ENCODE measurements around the gene TIMM8B. TPM values are rescaled to one million over a fixed set of nuclear protein-coding genes. Genes with fewer than 3 reads are reported as not detected.

The TIMM8B gene
- total and polyA plus RNA-seq, 7 donors: 84.3 to 152 (median 93.3) TPM

GRCh38 chr11:112042161-112042960 lies 44.2 kb downstream of the TIMM8B start:
- intact Hi-C loops (cut with DNase I): no loop called here
- Histone ChIP-seq H3K36me3 (ENCODE audit: insufficient read depth in 1 of 2, low read depth in 1 of 2) (peaks cover 3 to 100% of the 10 kb centered on the region in 2 donors), H3K4me3 (no peak overlapping the region), H3K9me3 (no peaks in the 10 kb centered on the region), H3K4me1 (no peaks in the 10 kb centered on the region), H3K27me3 (ENCODE audit: insufficient read depth in 3 of 3, low read length in 2 of 3) (no peaks in the 10 kb centered on the region), H3K27ac (peak overlapping the region; percentile 34)
- TF ChIP-seq CTCF (IDR thresholded peaks at IDR 0.05): no peak
- DNase-seq (no peak), ATAC-seq (peak in 2 of 4 donors; percentile 25 to 32)
- WGBS, 3 donors: 67 to 80% (median 67%) methylated on average over 6 of the region's 6 CpGs

- Histone ChIP-seq H3K4me1 (peaks cover 7% of the 10 kb centered on the region), H3K4me3 (no peak overlapping the region), H3K9me3 (no peaks in the 10 kb centered on the region), H3K27me3 (ENCODE audit: insufficient read depth in 3 of 3, low read length in 2 of 3) (no peaks in the 10 kb centered on the region), H3K36me3 (ENCODE audit: insufficient read depth in 1 of 2, low read depth in 1 of 2) (peaks cover 7 to 97% of the 10 kb centered on the region in 2 donors), H3K27ac (no peak overlapping the region)
- no peak for TF ChIP-seq CTCF (IDR thresholded peaks at IDR 0.05)
- intact Hi-C loops (cut with DNase I): no loop called here
- ATAC-seq (no peak), DNase-seq (no peak)
Measured at GRCh38 chr11:112037527-112037926, 49.0 kb downstream of the TIMM8B start.

Other genes starting within 250 kb of the TIMM8B start
- 10 to 100 TPM; 12.8 to 20.3 (median 16.0) TPM for gene ALG9, start 215.2 kb downstream of the TIMM8B start, total RNA-seq
- 10 to 100 TPM in 2 of 3 donors, 1 to 10 TPM in 1; 9.6 to 21.9 (median 11.4) TPM for gene ALG9, start 215.2 kb downstream of the TIMM8B start, polyA plus RNA-seq
- under 1 TPM; 0.65 to 0.99 (median 0.85) TPM for gene FDXACB1, start 207.6 kb downstream of the TIMM8B start, total RNA-seq
- gene FDXACB1, start 207.6 kb downstream of the TIMM8B start, polyA plus RNA-seq: 1 to 10 TPM in 1 of 3 donors, under 1 TPM in 2; 0.45 to 1.1 (median 0.57) TPM
- 10 to 100 TPM in 2 of 4 donors, 1 to 10 TPM in 2; 6.6 to 17.7 (median 11.8) TPM for gene CFAP68, start 207.2 kb downstream of the TIMM8B start, total RNA-seq
- 1 to 10 TPM; 4.4 to 7.6 (median 4.8) TPM for gene CFAP68, start 207.2 kb downstream of the TIMM8B start, polyA plus RNA-seq
- over 10,000 TPM in 2 of 4 donors, 1,000 to 10,000 TPM in 2; 5,216 to 12,187 (median 10,501) TPM for gene CRYAB, start 175.0 kb downstream of the TIMM8B start, total RNA-seq
- gene CRYAB, start 175.0 kb downstream of the TIMM8B start, polyA plus RNA-seq: over 10,000 TPM in 1 of 3 donors, 1,000 to 10,000 TPM in 2; 4,737 to 11,496 (median 9,489) TPM
- 10 to 100 TPM; 20.2 to 40.4 (median 27.2) TPM for gene HSPB2, start 174.0 kb downstream of the TIMM8B start, total RNA-seq
- 10 to 100 TPM; 23.6 to 55.5 (median 25.0) TPM for gene HSPB2, start 174.0 kb downstream of the TIMM8B start, polyA plus RNA-seq
- 10 to 100 TPM in 1 of 4 donors, 1 to 10 TPM in 3; 6.2 to 12.3 (median 8.3) TPM for gene C11orf52, start 167.8 kb downstream of the TIMM8B start, total RNA-seq
- gene C11orf52, start 167.8 kb downstream of the TIMM8B start, polyA plus RNA-seq: 10 to 100 TPM in 1 of 3 donors, 1 to 10 TPM in 2; 1.0 to 24.5 (median 4.4) TPM
- 10 to 100 TPM in 2 of 4 donors, 1 to 10 TPM in 2; 4.5 to 12.9 (median 9.6) TPM for gene DIXDC1, start 149.4 kb downstream of the TIMM8B start, total RNA-seq
- gene DIXDC1, start 149.4 kb downstream of the TIMM8B start, polyA plus RNA-seq: 1 to 10 TPM; 1.4 to 4.9 (median 2.6) TPM
- 100 to 1,000 TPM in 1 of 4 donors, 10 to 100 TPM in 3; 61.2 to 167 (median 87.7) TPM for gene DLAT, start 61.3 kb downstream of the TIMM8B start, total RNA-seq
- gene DLAT, start 61.3 kb downstream of the TIMM8B start, polyA plus RNA-seq: 10 to 100 TPM; 49.8 to 96.8 (median 56.7) TPM
- gene PIH1D2, start 12.7 kb downstream of the TIMM8B start, total RNA-seq: 1 to 10 TPM in 2 of 4 donors, under 1 TPM in 2; 0.49 to 1.3 (median 0.97) TPM
- gene PIH1D2, start 12.7 kb downstream of the TIMM8B start, polyA plus RNA-seq: 1 to 10 TPM; 1.2 to 3.0 (median 1.8) TPM
- 10 to 100 TPM in 2 of 4 donors, 1 to 10 TPM in 2; 9.3 to 13.8 (median 10.8) TPM for gene NKAPD1, start 12.5 kb downstream of the TIMM8B start, total RNA-seq
- gene NKAPD1, start 12.5 kb downstream of the TIMM8B start, polyA plus RNA-seq: 10 to 100 TPM in 1 of 3 donors, 1 to 10 TPM in 2; 8.5 to 21.6 (median 9.0) TPM
- gene SDHD, start 117 bp upstream of the TIMM8B start, total RNA-seq: 100 to 1,000 TPM; 168 to 264 (median 192) TPM
- 100 to 1,000 TPM; 219 to 256 (median 234) TPM for gene SDHD, start 117 bp upstream of the TIMM8B start, polyA plus RNA-seq
- gene IL18, start 77.3 kb upstream of the TIMM8B start, total RNA-seq: 10 to 100 TPM in 2 of 4 donors, 1 to 10 TPM in 2; 3.0 to 66.4 (median 10.4) TPM
- 10 to 100 TPM in 1 of 3 donors, 1 to 10 TPM in 1, under 1 TPM in 1; 0.86 to 13.0 (median 1.2) TPM for gene IL18, start 77.3 kb upstream of the TIMM8B start, polyA plus RNA-seq
- gene TEX12, start 80.6 kb upstream of the TIMM8B start, total RNA-seq: under 1 TPM in 1 of 4 donors, not detected in 3; 0.48 TPM
- under 1 TPM; 0.28 to 0.35 (median 0.33) TPM for gene TEX12, start 80.6 kb upstream of the TIMM8B start, polyA plus RNA-seq
- gene BCO2, start 88.8 kb upstream of the TIMM8B start, total RNA-seq: 10 to 100 TPM in 2 of 4 donors, 1 to 10 TPM in 2; 4.7 to 42.4 (median 19.2) TPM
- 1 to 10 TPM; 3.5 to 5.7 (median 5.2) TPM for gene BCO2, start 88.8 kb upstream of the TIMM8B start, polyA plus RNA-seq
- 10 to 100 TPM; 26.5 to 47.8 (median 43.7) TPM for gene PTS, start 139.7 kb upstream of the TIMM8B start, total RNA-seq
- 10 to 100 TPM; 59.0 to 83.6 (median 71.6) TPM for gene PTS, start 139.7 kb upstream of the TIMM8B start, polyA plus RNA-seq
- gene PLET1, start 174.1 kb upstream of the TIMM8B start, total RNA-seq: not detected
- not detected for gene PLET1, start 174.1 kb upstream of the TIMM8B start, polyA plus RNA-seq